ENCODE results near the gene RBBP8. TPM values are rescaled to one million over a fixed set of nuclear protein-coding genes. Genes with fewer than 3 reads are reported as not detected.

The RBBP8 gene
- total RNA-seq, 2 experiments from 2014 or later: 1.2 to 2.5 TPM

DNA sequence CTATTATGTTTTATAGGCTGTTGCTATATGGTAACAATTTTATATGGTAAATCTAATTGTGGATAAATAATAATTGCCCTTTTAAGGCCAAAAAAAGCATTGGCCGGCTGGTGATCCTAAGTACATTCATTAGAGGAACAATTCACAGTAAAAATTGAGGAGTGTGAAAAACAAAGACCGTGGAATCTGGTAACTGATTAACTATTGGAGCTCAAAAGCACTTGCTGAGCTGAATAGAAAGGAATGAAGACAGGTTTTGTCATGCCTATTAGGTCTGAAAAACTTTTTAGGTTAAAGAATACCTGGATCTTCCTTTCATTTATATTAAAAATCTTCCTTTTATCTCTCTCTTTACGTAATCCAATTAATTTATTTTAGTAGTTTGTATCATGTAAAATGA, 18.5 kb upstream of the RBBP8 start:
- no peak overlapping the region for H3K4me3 Mint-ChIP-seq
- ATAC-seq (ENCODE audit: poor library complexity) (no peak), DNase-seq (no peak)
- peaks cover 0 to 5% of the 10 kb centered on the region in 2 experiments for H3K27me3 ChIP-seq (ENCODE audit: control insufficient read depth in 1 of 2, insufficient read depth in 2 of 2, low read length in 2 of 2)
- TF ChIP-seq, protein P1, sequence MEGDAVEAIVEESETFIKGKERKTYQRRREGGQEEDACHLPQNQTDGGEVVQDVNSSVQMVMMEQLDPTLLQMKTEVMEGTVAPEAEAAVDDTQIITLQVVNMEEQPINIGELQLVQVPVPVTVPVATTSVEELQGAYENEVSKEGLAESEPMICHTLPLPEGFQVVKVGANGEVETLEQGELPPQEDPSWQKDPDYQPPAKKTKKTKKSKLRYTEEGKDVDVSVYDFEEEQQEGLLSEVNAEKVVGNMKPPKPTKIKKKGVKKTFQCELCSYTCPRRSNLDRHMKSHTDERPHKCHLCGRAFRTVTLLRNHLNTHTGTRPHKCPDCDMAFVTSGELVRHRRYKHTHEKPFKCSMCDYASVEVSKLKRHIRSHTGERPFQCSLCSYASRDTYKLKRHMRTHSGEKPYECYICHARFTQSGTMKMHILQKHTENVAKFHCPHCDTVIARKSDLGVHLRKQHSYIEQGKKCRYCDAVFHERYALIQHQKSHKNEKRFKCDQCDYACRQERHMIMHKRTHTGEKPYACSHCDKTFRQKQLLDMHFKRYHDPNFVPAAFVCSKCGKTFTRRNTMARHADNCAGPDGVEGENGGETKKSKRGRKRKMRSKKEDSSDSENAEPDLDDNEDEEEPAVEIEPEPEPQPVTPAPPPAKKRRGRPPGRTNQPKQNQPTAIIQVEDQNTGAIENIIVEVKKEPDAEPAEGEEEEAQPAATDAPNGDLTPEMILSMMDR (IDR thresholded peaks at IDR 0.05): no peak
- no peaks in the 10 kb centered on the region for H3K9me3 ChIP-seq (ENCODE audit: control insufficient read depth in 1 of 2, insufficient read depth in 1 of 2, low read length in 2 of 2)
- no peaks in the 10 kb centered on the region for H3K36me3 ChIP-seq (ENCODE audit: insufficient read depth, low read length)
- intact Hi-C loops (cut with DNase I, micrococcal nuclease): no loop called here
- no peaks in the 10 kb centered on the region for H3K36me3 Mint-ChIP-seq (ENCODE audit: low read depth)
- no peaks in the 10 kb centered on the region for H3K27me3 Mint-ChIP-seq
- H3K27ac Mint-ChIP-seq: no peak overlapping the region
- H3K4me1 ChIP-seq (ENCODE audit: insufficient read depth, low read length): no peaks in the 10 kb centered on the region
- H3K27ac ChIP-seq (ENCODE audit: low read depth in 1 of 2, low read length in 2 of 2): no peak overlapping the region
- H3K9me3 Mint-ChIP-seq: no peaks in the 10 kb centered on the region
- no peak overlapping the region for H3K4me3 ChIP-seq (ENCODE audit: low read length)
- ChIA-PET CTCF (interaction anchor here (0.7 kb wide), 1 partner anchor 15 kb away, joined by 3 read pairs; no protein-coding TSS in a partner anchor), POLR2A (no interaction called here)
- H3K4me1 Mint-ChIP-seq (ENCODE audit: low read depth): no peaks in the 10 kb centered on the region

DNA sequence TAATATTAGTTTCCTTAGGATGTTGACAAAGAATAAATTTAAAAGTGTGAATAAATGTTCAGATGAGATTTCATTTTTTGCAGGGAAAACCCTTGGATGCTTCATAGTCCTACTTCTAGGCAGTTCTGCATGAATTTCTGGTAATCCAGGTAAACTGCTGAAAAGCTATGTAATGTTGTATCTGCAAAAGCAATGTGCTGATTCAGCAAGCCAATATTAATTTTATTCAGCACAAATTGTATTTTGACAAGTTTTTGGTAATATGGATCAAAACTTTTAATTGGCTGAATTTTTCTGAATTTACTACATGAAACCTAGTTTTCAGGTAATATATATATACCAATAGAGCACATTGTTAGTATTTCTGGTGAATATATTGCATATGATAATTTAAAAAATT, 17.8 kb upstream of the RBBP8 start:
- H3K9me3 Mint-ChIP-seq: no peaks in the 10 kb centered on the region
- no peak overlapping the region for H3K27ac Mint-ChIP-seq
- TF ChIP-seq, protein P1 (IDR thresholded peaks at IDR 0.05): no peak
- H3K27ac ChIP-seq (ENCODE audit: low read depth in 1 of 2, low read length in 2 of 2): no peak overlapping the region
- H3K36me3 Mint-ChIP-seq (ENCODE audit: low read depth): no peaks in the 10 kb centered on the region
- H3K27me3 ChIP-seq (ENCODE audit: control insufficient read depth in 1 of 2, insufficient read depth in 2 of 2, low read length in 2 of 2): peaks cover 0 to 5% of the 10 kb centered on the region in 2 experiments
- H3K4me1 ChIP-seq (ENCODE audit: insufficient read depth, low read length): no peaks in the 10 kb centered on the region
- intact Hi-C loops (cut with DNase I, micrococcal nuclease): no loop called here
- CTCF ChIA-PET: interaction anchor here (0.7 to 0.9 kb wide), 2 partner anchors 15 to 16 kb away, joined by 3 read pairs; no protein-coding TSS in a partner anchor
- no peak for DNase-seq
- H3K4me3 ChIP-seq (ENCODE audit: low read length): no peak overlapping the region
- no peaks in the 10 kb centered on the region for H3K27me3 Mint-ChIP-seq
- no peaks in the 10 kb centered on the region for H3K36me3 ChIP-seq (ENCODE audit: insufficient read depth, low read length)
- H3K4me1 Mint-ChIP-seq (ENCODE audit: low read depth): no peaks in the 10 kb centered on the region
- H3K4me3 Mint-ChIP-seq: no peak overlapping the region
- POLR2A ChIA-PET: no interaction called here
- no peak for ATAC-seq (ENCODE audit: poor library complexity)
- no peaks in the 10 kb centered on the region for H3K9me3 ChIP-seq (ENCODE audit: control insufficient read depth in 1 of 2, insufficient read depth in 1 of 2, low read length in 2 of 2)

DNA sequence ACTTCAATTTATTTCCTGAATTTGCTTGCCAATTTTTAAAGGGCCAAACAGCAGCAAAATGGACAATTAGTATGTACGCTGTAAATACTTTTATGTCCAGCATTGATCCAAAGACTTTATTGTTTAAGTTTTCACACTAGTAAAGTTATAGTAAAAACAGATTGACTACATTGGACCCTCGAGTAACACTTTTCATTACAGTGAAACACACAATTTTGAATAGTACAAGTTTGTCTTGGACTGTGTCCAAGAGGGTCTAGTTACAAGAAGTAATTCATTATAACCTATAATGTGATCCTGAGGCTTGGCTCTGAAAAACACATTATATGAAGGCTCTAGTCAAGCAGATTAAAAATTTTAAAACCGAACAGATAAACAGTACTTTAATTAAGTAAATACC, 11.4 kb upstream of the RBBP8 start:
- CTCF ChIA-PET: no interaction called here
- no peaks in the 10 kb centered on the region for H3K9me3 Mint-ChIP-seq
- ATAC-seq (ENCODE audit: poor library complexity): no peak

More for the DNA sequence above, 11.4 kb upstream of the RBBP8 start:
- Mint-ChIP-seq H3K4me3 (no peak overlapping the region), H3K4me1 (ENCODE audit: low read depth) (no peaks in the 10 kb centered on the region), H3K27me3 (peaks cover 7% of the 10 kb centered on the region), H3K27ac (no peak overlapping the region), H3K36me3 (ENCODE audit: low read depth) (no peaks in the 10 kb centered on the region)
- H3K4me3 ChIP-seq (ENCODE audit: low read length): no peak overlapping the region
- no peaks in the 10 kb centered on the region for H3K27me3 ChIP-seq (ENCODE audit: control insufficient read depth in 1 of 2, insufficient read depth in 2 of 2, low read length in 2 of 2)
- no peaks in the 10 kb centered on the region for H3K4me1 ChIP-seq (ENCODE audit: insufficient read depth, low read length)
- no peak overlapping the region for H3K27ac ChIP-seq (ENCODE audit: low read depth in 1 of 2, low read length in 2 of 2)
- no peaks in the 10 kb centered on the region for H3K36me3 ChIP-seq (ENCODE audit: insufficient read depth, low read length)
- POLR2A ChIA-PET: no interaction called here
- TF ChIP-seq, protein P1 (IDR thresholded peaks at IDR 0.05): no peak
- H3K9me3 ChIP-seq (ENCODE audit: control insufficient read depth in 1 of 2, insufficient read depth in 1 of 2, low read length in 2 of 2): no peaks in the 10 kb centered on the region
- intact Hi-C loops (cut with DNase I, micrococcal nuclease): no loop called here
- no peak for DNase-seq

All from CD4-positive, alpha-beta T cell (primary cell).